Psoas muscle (tissue), 8 donors: ENCODE measurements around the gene UVSSA. TPM values are rescaled to one million over a fixed set of nuclear protein-coding genes. Genes with fewer than 3 reads are reported as not detected.
A peak's percentile ranks its signal among the peaks of the same experiment; 100 is the strongest.

Experiments
- ATAC-seq, 4 donors: fragments of 200-7000 bp; cut with Tn5 transposase; one replicate each; pipeline ENCODE4 v1.9.1; 2020; ENCODE audit warnings: moderate library complexity in 3 of 4, mild to moderate bottlenecking in 2 of 4
- DNase-seq, 2 donors: peaks; one replicate each; pipeline ENCODE4 v3.0.0-alpha.2; 2020
- H3K27ac ChIP-seq: fragments of 200-600 bp; one replicate; pipeline ENCODE4 v1.8.0; 2022
- H3K27me3 ChIP-seq, 3 donors: fragments of 200-600 bp in 1 of 3; one replicate each; pipeline versions ENCODE4 v1.6.1 to v1.8.0; 2013 to 2022; ENCODE audit warnings: low read length in 2 of 3, mild to moderate bottlenecking in 2 of 3, moderate library complexity in 1 of 3; ENCODE audit not compliant: insufficient read depth in 3 of 3
- H3K36me3 ChIP-seq, 2 donors: fragments of 200-600 bp in 1 of 2; one replicate each; pipeline versions ENCODE4 v1.6.1 to v1.8.0; 2013 to 2022; ENCODE audit warnings: low read depth in 1 of 2, mild to moderate bottlenecking in 1 of 2, moderate library complexity in 1 of 2; ENCODE audit not compliant: insufficient read depth in 1 of 2
- H3K4me1 ChIP-seq: fragments of 200-600 bp; one replicate; pipeline ENCODE4 v1.8.0; 2022
- H3K4me3 ChIP-seq: fragments of 200-600 bp; one replicate; pipeline ENCODE4 v1.8.0; 2022; ENCODE audit warnings: mild to moderate bottlenecking
- H3K9me3 ChIP-seq: fragments of 200-600 bp; one replicate; pipeline ENCODE4 v1.8.0; 2022
- CTCF ChIP-seq: fragments of 200-600 bp; IDR thresholded peaks from one replicate; pipeline ENCODE4 v1.8.0; 2022; ENCODE audit warnings: antibody characterized with exemption
- WGBS, 3 donors: extraction: QIAGEN DNeasy Blood & Tissue Kit; methylation state at CpG; one replicate each; pipeline versions ENCODE4 v1.1.6 to v1.1.7; 2013; 5-methylcytosine and 5-hydroxymethylcytosine counted together
- intact Hi-C, 2 donors: fragments of 100-400 bp; cut with DNase I; formaldehyde crosslinking; loops; one replicate each; pipeline versions ENCODE4 v1.11.0 to v1.14.2; 2022
- polyA plus RNA-seq, 3 donors: library from polyadenylated mRNA; stranded (reverse); fragments of 200-250 nt; gene quantifications; one replicate each; pipeline ENCODE4 v1.2.3, GENCODE V29; 2013
- total RNA-seq, 4 donors: library from RNA; stranded (reverse); fragmentation: NEBNext Ultra II Directional in 2 of 4; extraction: Animal tissue kit (Norgen Biotek cat#: 25700) in 2 of 4; gene quantifications; one replicate each; pipeline versions ENCODE4 v1.2.1 to v1.2.4, GENCODE V29; 2021 to 2023
- donor health status: healthy with polysubstance abuse.
- donor health status: DM: no; HTN: no; CAD: no; lungs with moderate emphysema.
- donor health status: Bipolar disorder and iron deficiency.
- donor health status: healthy.
- donor health status: DM: yes; HTN: yes; CAD: no.
- donor health status: DM: no; HTN: no; CAD: no.
- donor health status: DM: no; HTN: no; CAD: no.
- donor health status: DM: yes; HTN: yes; CAD: no.

Gene UVSSA
- total and polyA plus RNA-seq, 7 donors, result 1.9 to 9.4 (median 7.7) TPM

GRCh38 chr4:1307951-1308735 lies 38.9 kb upstream of the UVSSA start:
- Histone ChIP-seq H3K36me3 (peaks cover 3 to 21% of the 10 kb centered on the region in 2 donors), H3K27me3 (no peaks in the 10 kb centered on the region), H3K4me1 (peaks cover 30% of the 10 kb centered on the region), H3K4me3 (no peak overlapping the region), H3K27ac (peak overlapping the region; percentile 64), H3K9me3 (no peaks in the 10 kb centered on the region)
- DNase-seq (peak in 1 of 2 donors; percentile 42), ATAC-seq (no peak)
- no peak for TF ChIP-seq CTCF
- 91 to 95% (median 93%) methylated on average over 34 of the region's 34 CpGs for WGBS, 3 donors
- intact Hi-C loops, result loop anchor here in 1 of 2 donors (5.0 kb wide), 1 partner anchor 34 kb away; no protein-coding TSS in a partner anchor

GRCh38 chr4:1309261-1310010 lies 37.6 kb upstream of the UVSSA start:
- intact Hi-C loops, result loop anchor here in 1 of 2 donors (5.0 kb wide), 1 partner anchor 33 kb away; no protein-coding TSS in a partner anchor
- H3K27me3 ChIP-seq, result no peaks in the 10 kb centered on the region
- WGBS, 3 donors, result 4 to 9% (median 7%) methylated on average over 33 to 36 of the region's 36 CpGs
- no peak for TF ChIP-seq CTCF
- peaks cover 30% of the 10 kb centered on the region for H3K4me1 ChIP-seq
- H3K4me3 ChIP-seq, result peak overlapping the region; percentile 63
- ATAC-seq (peak; percentile 91 to 96 (median 93)), DNase-seq (peak; percentile 90 to 94)
- peaks cover 5 to 34% of the 10 kb centered on the region in 2 donors for H3K36me3 ChIP-seq
- no peaks in the 10 kb centered on the region for H3K9me3 ChIP-seq
- peak overlapping the region; percentile 64 for H3K27ac ChIP-seq

- Histone ChIP-seq H3K36me3 (peaks cover 7 to 40% of the 10 kb centered on the region in 2 donors), H3K27me3 (no peaks in the 10 kb centered on the region), H3K9me3 (no peaks in the 10 kb centered on the region), H3K4me3 (peak overlapping the region; percentile 63), H3K27ac (peak overlapping the region; percentile 64), H3K4me1 (peaks cover 30% of the 10 kb centered on the region)
- intact Hi-C loops, result no loop called here
- no peak for TF ChIP-seq CTCF
- WGBS, 3 donors, result 72 to 79% (median 75%) methylated on average over 31 to 32 of the region's 32 CpGs
- ATAC-seq, result peak in 2 of 4 donors; percentile 1 to 2
- DNase-seq, result no peak
These were observed 36.8 kb upstream of the UVSSA start for GRCh38 chr4:1310031-1310795.

GRCh38 chr4:1310796-1311631 lies 36.0 kb upstream of the UVSSA start:
- DNase-seq, result peak in 1 of 2 donors; percentile 53
- Histone ChIP-seq H3K36me3 (peaks cover 7 to 43% of the 10 kb centered on the region in 2 donors), H3K4me3 (no peak overlapping the region), H3K27me3 (no peaks in the 10 kb centered on the region), H3K27ac (no peak overlapping the region), H3K9me3 (no peaks in the 10 kb centered on the region), H3K4me1 (peaks cover 30% of the 10 kb centered on the region)
- no peak for TF ChIP-seq CTCF
- intact Hi-C loops, result no loop called here
- no peak for ATAC-seq
- 83 to 85% (median 85%) methylated on average over 49 of the region's 49 CpGs for WGBS, 3 donors
